HepG2 (cell line): Measurements from ENCODE around the gene G6PC2. TPM values are rescaled to one million over a fixed set of nuclear protein-coding genes. Genes with fewer than 3 reads are reported as not detected.

Experiments used
- ATAC-seq: fragments of 200-7000 bp; cut with Tn5 transposase; 3 replicates; pipeline ENCODE4 v1.9.1; 2020; ENCODE audit warnings: mild to moderate bottlenecking, moderate library complexity
- BruUV-seq: library from RNA; stranded (reverse); fragments of 400-500 nt; replicated peaks from 2 replicates; lab custom pipeline; 2021; lab: Mats Ljungman, UMichigan
- CTCF ChIA-PET: fragments of 300-600 bp; formaldehyde crosslinking; extraction: SDS; loops from one replicate; lab custom pipeline; 2021; ENCODE audit warnings: low total read pairs, inconsistent platforms, low intra/inter-chr PET ratio; lab: Yijun Ruan, JAX
- POLR2A ChIA-PET: fragments of 350-600 bp; sonication (Branson Sonifier 250); formaldehyde crosslinking; loops from one replicate; lab custom pipeline; 2020; ENCODE audit warnings: antibody characterized with exemption, inconsistent platforms; lab: Yijun Ruan, JAX
- DNase-seq: peaks from one replicate; pipeline ENCODE4 v3.0.0-alpha.2; 2015; ENCODE audit warnings: low spot score
- FAIRE-seq: peaks from 3 replicates; lab custom pipeline; 2011; peaks lifted over from hg19 to GRCh38; lab: Jason Lieb, UNC
- H2AFZ ChIP-seq: one replicate; pipeline ENCODE4 v1.6.1; 2011; ENCODE audit warnings: low read length, inconsistent platforms
- H3K27ac ChIP-seq: fragments of 300-600 bp; 3 replicates; pipeline ENCODE4 v1.8.0; 2011; ENCODE audit warnings: mixed run types, mild to moderate bottlenecking, mixed read lengths, low read length, inconsistent platforms; ENCODE audit not compliant: insufficient read depth; ENCODE audit errors: extremely low read length
- H3K27me3 ChIP-seq, 2 experiments: fragments of 200-600 bp in 1 of 2; 2 replicates in 1 of 2; 3 replicates in 1 of 2; pipeline versions ENCODE4 v1.6.0 to v1.8.0; 2011; ENCODE audit warnings: low read length in 2 of 2, mild to moderate bottlenecking in 2 of 2, moderate library complexity in 2 of 2, inconsistent platforms in 1 of 2; ENCODE audit not compliant: insufficient read depth in 2 of 2, control insufficient read depth in 1 of 2
- H3K36me3 ChIP-seq, 2 experiments: fragments of 200-600 bp in 1 of 2; replicated peaks in 1 of 2; 2 replicates in 1 of 2; 3 replicates in 1 of 2; pipeline versions ENCODE4 v1.5.1 to v1.8.0; 2011; ENCODE audit warnings: low read length in 2 of 2, inconsistent platforms in 1 of 2; ENCODE audit not compliant: insufficient read depth in 2 of 2, control insufficient read depth in 1 of 2
- H3K4me1 ChIP-seq: 2 replicates; pipeline ENCODE4 v1.5.1; 2012; ENCODE audit warnings: low read length, inconsistent platforms; ENCODE audit not compliant: insufficient read depth
- H3K4me2 ChIP-seq: 2 replicates; pipeline ENCODE4 v1.6.0; 2011; ENCODE audit warnings: low read depth, low read length, inconsistent platforms
- H3K4me3 ChIP-seq, 3 experiments: fragments of 200-600 bp in 1 of 3; sonication (generic), shearing (Covaris generic) in 1 of 3; replicated peaks in 1 of 3; 2 replicates each; pipeline ENCODE4 v1.5.1; 2011 to 2016; ENCODE audit warnings: low read length in 3 of 3, inconsistent platforms in 2 of 3, low read depth in 2 of 3, mild to moderate bottlenecking in 2 of 3, control low read depth in 1 of 3, mixed read lengths in 1 of 3; ENCODE audit not compliant: insufficient read depth in 1 of 3
- H3K79me2 ChIP-seq: one replicate; pipeline ENCODE4 v1.6.1; 2011; ENCODE audit warnings: low read length, inconsistent platforms; ENCODE audit not compliant: insufficient read depth
- H3K9ac ChIP-seq: 2 replicates; pipeline ENCODE4 v1.6.0; 2011; ENCODE audit warnings: mild to moderate bottlenecking, low read depth, low read length, inconsistent platforms; ENCODE audit not compliant: insufficient read depth
- H3K9me3 ChIP-seq: 2 replicates; pipeline ENCODE4 v1.5.1; 2012; ENCODE audit warnings: mild to moderate bottlenecking, low read length
- H4K20me1 ChIP-seq: 2 replicates; pipeline ENCODE4 v1.6.0; 2011; ENCODE audit warnings: inconsistent platforms, mild to moderate bottlenecking, low read length, moderate library complexity; ENCODE audit not compliant: insufficient read depth
- ATM ChIP-seq: fragments of 450-650 bp; IDR thresholded peaks from 2 replicates; pipeline ENCODE4 v1.7.1; 2017; ENCODE audit warnings: mild to moderate bottlenecking, borderline replicate concordance
- CHCHD3 ChIP-seq: sonication (generic); formaldehyde crosslinking; IDR thresholded peaks from 2 replicates; pipeline ENCODE4 v1.8.0; 2022; ENCODE audit warnings: mild to moderate bottlenecking, missing genetic modification reagents, moderate library complexity
- GMEB2 ChIP-seq: IDR thresholded peaks from 2 replicates; pipeline ENCODE4 v1.6.1; 2016; ENCODE audit warnings: missing biosample characterization, missing genetic modification reagents, low read depth
- HES4 ChIP-seq: sonication (generic); formaldehyde crosslinking; IDR thresholded peaks from 2 replicates; pipeline ENCODE4 v1.9.0; 2021; ENCODE audit warnings: mild to moderate bottlenecking, missing genetic modification reagents, borderline replicate concordance
- HOXA5 ChIP-seq: sonication (generic); formaldehyde crosslinking; IDR thresholded peaks from 2 replicates; pipeline ENCODE4 v1.4.0; 2020; ENCODE audit warnings: missing genetic modification reagents
- KDM3A ChIP-seq: IDR thresholded peaks from 2 replicates; pipeline ENCODE4 v1.6.1; 2018; ENCODE audit warnings: low read depth, missing compliant biosample characterization
- LCORL ChIP-seq, 2 experiments: fragments of 450-650 bp in 1 of 2; sonication (generic) in 1 of 2; formaldehyde crosslinking in 1 of 2; IDR thresholded peaks; 2 replicates each; pipeline versions ENCODE4 v1.5.0 to v1.6.1; 2017 to 2020; ENCODE audit warnings: antibody characterized with exemption in 1 of 2, missing genetic modification reagents in 1 of 2
- MTF2 ChIP-seq: sonication (generic); formaldehyde crosslinking; IDR thresholded peaks from 2 replicates; pipeline ENCODE4 v1.5.0; 2020; ENCODE audit warnings: missing genetic modification reagents, borderline replicate concordance
- MYC ChIP-seq: sonication (generic); formaldehyde crosslinking; IDR thresholded peaks from 2 replicates; pipeline ENCODE4 v1.9.0; 2021; ENCODE audit warnings: missing genetic modification reagents, borderline replicate concordance
- NCOA5 ChIP-seq: sonication (generic); formaldehyde crosslinking; IDR thresholded peaks from 2 replicates; pipeline ENCODE4 v1.4.0; 2020; ENCODE audit warnings: missing genetic modification reagents
- PAF1 ChIP-seq: IDR thresholded peaks from 2 replicates; pipeline ENCODE4 v1.6.1; 2016; ENCODE audit warnings: missing genetic modification reagents, missing compliant biosample characterization
- PITX1 ChIP-seq: sonication (generic); formaldehyde crosslinking; IDR thresholded peaks from 2 replicates; pipeline ENCODE4 v1.5.1; 2020; ENCODE audit warnings: mild to moderate bottlenecking, missing genetic modification reagents
- PLRG1 ChIP-seq: fragments of 450-650 bp; conservative IDR thresholded peaks from 2 replicates; pipeline ENCODE4 v1.6.1; 2016
- PRDM4 ChIP-seq: sonication (generic); formaldehyde crosslinking; IDR thresholded peaks from 2 replicates; pipeline ENCODE4 v1.9.0; 2021; ENCODE audit warnings: missing genetic modification reagents, borderline replicate concordance
- RAD21 ChIP-seq: fragments of 450-650 bp; formaldehyde crosslinking; IDR thresholded peaks from 2 replicates; pipeline ENCODE4 v1.5.0; 2020; ENCODE audit warnings: mild to moderate bottlenecking
- RFXAP ChIP-seq: sonication (generic); formaldehyde crosslinking; IDR thresholded peaks from 2 replicates; pipeline ENCODE4 v1.4.0; 2020; ENCODE audit warnings: missing genetic modification reagents, borderline replicate concordance
- RXRA ChIP-seq: sonication (generic); formaldehyde crosslinking; IDR thresholded peaks from 2 replicates; pipeline ENCODE4 v1.5.1; 2020; ENCODE audit warnings: missing genetic modification reagents
- SATB2 ChIP-seq: sonication (generic); formaldehyde crosslinking; IDR thresholded peaks from 2 replicates; pipeline ENCODE4 v1.5.0; 2020; ENCODE audit warnings: missing genetic modification reagents
- SIN3B ChIP-seq: fragments of 150-350 bp; IDR thresholded peaks from 2 replicates; pipeline ENCODE4 v1.6.1; 2014; ENCODE audit warnings: low read length
- SRF ChIP-seq: IDR thresholded peaks from 2 replicates; pipeline ENCODE4 v1.6.1; 2011; ENCODE audit warnings: mild to moderate bottlenecking, low read depth, low read length, moderate library complexity
- TOE1 ChIP-seq: sonication (generic); formaldehyde crosslinking; IDR thresholded peaks from 2 replicates; pipeline ENCODE4 v1.4.0; 2020; ENCODE audit warnings: mild to moderate bottlenecking, missing genetic modification reagents
- ZKSCAN5 ChIP-seq: sonication (generic); formaldehyde crosslinking; IDR thresholded peaks from 2 replicates; pipeline ENCODE4 v1.5.1; 2020; ENCODE audit warnings: mild to moderate bottlenecking, missing genetic modification reagents
- ZNF10 ChIP-seq: sonication (generic); formaldehyde crosslinking; IDR thresholded peaks from 2 replicates; pipeline ENCODE4 v1.4.0; 2020; ENCODE audit warnings: mild to moderate bottlenecking, low read depth, missing genetic modification reagents, borderline replicate concordance
- ZNF138 ChIP-seq: sonication (generic); formaldehyde crosslinking; IDR thresholded peaks from 2 replicates; pipeline ENCODE4 v1.5.0; 2020; ENCODE audit warnings: mild to moderate bottlenecking, low read depth, missing genetic modification reagents
- ZNF235 ChIP-seq: sonication (generic); formaldehyde crosslinking; IDR thresholded peaks from 2 replicates; pipeline ENCODE4 v1.8.1; 2023; ENCODE audit warnings: mild to moderate bottlenecking, missing genetic modification reagents, borderline replicate concordance
- ZNF260 ChIP-seq: sonication (generic); formaldehyde crosslinking; IDR thresholded peaks from 2 replicates; pipeline ENCODE4 v1.4.0; 2020; ENCODE audit warnings: missing genetic modification reagents, low read depth, mild to moderate bottlenecking, borderline replicate concordance
- WGBS: methylation state at CpG from one replicate; pipeline ENCODE4 v1.1.6; 2017; ENCODE audit warnings: low lambda C conversion rate; 5-methylcytosine and 5-hydroxymethylcytosine counted together
- in situ Hi-C: cut with HindIII; loops from 2 replicates; pipeline ENCODE4 v1.10.0; 2017; ENCODE audit warnings: low pct_unique_long_range_greater_than_20kb; ENCODE audit not compliant: extremely low pct_ligation_motif_present
- intact Hi-C: fragments of 100-400 bp; cut with micrococcal nuclease; formaldehyde crosslinking; loops from one replicate; pipeline ENCODE4 v1.10.0; 2022; ENCODE audit not compliant: unreplicated experiment
- polyA plus RNA-seq, 8 experiments: library from polyadenylated mRNA; depleted of rRNA in 3 of 8; stranded (reverse) in 7 of 8; unstranded in 1 of 8; fragments of >200 nt; fragmentation: Illumina TruSeq in 4 of 8; extraction: Trizol in 4 of 8; gene quantifications; 2 replicates each; pipeline versions ENCODE4 v1.2.1 to v1.2.3, GENCODE V29; 2011 to 2016; ENCODE audit warnings: low read depth in 4 of 8, missing spikeins in 1 of 8, mixed read lengths in 1 of 8; ENCODE audit not compliant: insufficient read depth in 1 of 8
- total RNA-seq, 5 experiments: library from RNA; depleted of rRNA; stranded (reverse); fragments of >200 nt; fragmentation: Illumina TruSeq; extraction: Trizol; gene quantifications; 2 replicates each; pipeline ENCODE4 v1.2.3, GENCODE V29; 2016; ENCODE audit warnings: low read depth in 1 of 5

G6PC2 gene
- total and polyA plus RNA-seq, 2 of the 13 experiments (the other 11 are each of a cell fraction or from before 2014, with no cell fraction given) = not detected

DNA sequence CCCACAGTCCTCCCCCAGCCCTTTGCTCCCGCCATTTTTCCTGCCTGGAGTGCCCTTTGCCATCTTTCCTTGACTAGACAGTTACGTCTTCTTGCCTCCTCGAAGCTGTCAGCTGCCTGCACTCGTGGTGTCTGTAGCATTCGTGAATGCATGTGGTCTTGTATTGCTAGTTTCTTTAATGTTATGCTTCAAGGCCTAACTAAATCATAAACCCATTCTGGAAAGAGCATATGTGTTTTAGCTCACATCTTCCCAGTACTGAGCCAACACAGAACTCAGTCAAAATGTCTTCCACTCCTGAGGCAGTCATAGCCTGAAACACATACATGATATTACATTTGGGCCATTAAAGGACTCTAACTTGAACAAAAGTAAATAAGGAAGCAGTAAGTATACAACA is 46.4 kb upstream of the G6PC2 start:
- in situ Hi-C loops = no loop called here
- BruUV-seq = no TSS peak

DNA sequence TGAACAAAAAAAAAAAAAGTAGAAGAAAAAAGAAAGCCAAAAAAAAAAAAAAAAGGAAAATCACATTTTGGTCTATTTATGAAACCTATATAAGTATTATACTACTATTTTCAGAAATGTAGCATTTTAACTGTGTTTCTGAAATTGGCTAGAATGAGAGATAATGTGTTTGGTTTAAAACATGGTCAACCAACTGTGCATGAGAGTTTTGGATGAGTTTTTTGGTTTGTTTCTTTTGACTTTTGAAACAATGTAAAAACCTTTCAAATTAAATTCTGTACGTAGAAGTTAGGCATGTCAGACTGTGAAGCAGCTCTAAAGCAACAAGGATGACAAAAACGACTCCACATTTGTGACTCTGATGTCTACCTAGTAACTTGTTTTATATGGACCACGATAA is 45.5 kb upstream of the G6PC2 start:
- Histone ChIP-seq H3K9ac (no peak overlapping the region), H3K4me1 (peaks cover 20% of the 10 kb centered on the region), H3K4me2 (no peak overlapping the region), H3K36me3 (peaks cover 0 to 1% of the 10 kb centered on the region in 2 experiments; a peak in 2 of 5 replicates), H3K27ac (no peak overlapping the region), H3K9me3 (no peaks in the 10 kb centered on the region), H3K27me3 (no peaks in the 10 kb centered on the region), H3K4me3 (no peak overlapping the region), H4K20me1 (no peaks in the 10 kb centered on the region), H3K79me2 (no peaks in the 10 kb centered on the region), H2AFZ (no peak overlapping the region)
- BruUV-seq = no TSS peak
- intact Hi-C loops (no loop called here), in situ Hi-C loops (no loop called here)
- DNase-seq (no peak), ATAC-seq (no peak), FAIRE-seq (no peak)
- 98% methylated on average over 3 of the region's 3 CpGs for WGBS
- POLR2A ChIA-PET = no interaction called here
- CTCF ChIA-PET = no interaction called here
- no peak for TF ChIP-seq HOXA5 (CRISPR knock-in tag)
- no peak for TF ChIP-seq KDM3A
- no peak for TF ChIP-seq GMEB2 (CRISPR knock-in tag)
- no peak for TF ChIP-seq PLRG1
- no peak for TF ChIP-seq ZNF138 (CRISPR knock-in tag)
- TF ChIP-seq PRDM4 (CRISPR knock-in tag) = no peak
- no peak for TF ChIP-seq SRF
- no peak for TF ChIP-seq ZNF10 (CRISPR knock-in tag)
- no peak for TF ChIP-seq MTF2
- TF ChIP-seq ATM = no peak
- TF ChIP-seq ZKSCAN5 (CRISPR knock-in tag) = no peak
- no peak for TF ChIP-seq RFXAP

More for the DNA sequence above, 46.4 kb upstream of the G6PC2 start:
- no peak for ATAC-seq
- CTCF ChIA-PET = no interaction called here
- Histone ChIP-seq H3K27ac (no peak overlapping the region), H3K79me2 (no peaks in the 10 kb centered on the region), H3K9ac (no peak overlapping the region), H3K4me2 (no peak overlapping the region), H3K36me3 (peaks cover 0 to 1% of the 10 kb centered on the region in 2 experiments; a peak in 2 of 5 replicates), H2AFZ (no peak overlapping the region), H3K27me3 (no peaks in the 10 kb centered on the region), H3K4me3 (no peak overlapping the region), H4K20me1 (no peaks in the 10 kb centered on the region), H3K4me1 (peaks cover 29% of the 10 kb centered on the region), H3K9me3 (no peaks in the 10 kb centered on the region)
- WGBS = 96% methylated on average over 5 of the region's 5 CpGs
- intact Hi-C loops = no loop called here
- POLR2A ChIA-PET = no interaction called here
- no peak for DNase-seq
- FAIRE-seq = no peak
- TF ChIP-seq RAD21 (no peak), PAF1 (CRISPR knock-in tag) (no peak), MYC (CRISPR knock-in tag) (no peak), HES4 (CRISPR knock-in tag) (no peak), ZKSCAN5 (CRISPR knock-in tag) (no peak), NCOA5 (no peak), SIN3B (no peak), LCORL (IDR thresholded peaks at IDR 0.05) (no peak), LCORL (CRISPR knock-in tag; IDR thresholded peaks at IDR 0.05) (no peak), PITX1 (CRISPR knock-in tag) (no peak), TOE1 (no peak), RXRA (CRISPR knock-in tag) (no peak), CHCHD3 (CRISPR knock-in tag) (no peak), ZNF260 (CRISPR knock-in tag) (no peak), SATB2 (CRISPR knock-in tag) (no peak), ZNF235 (CRISPR knock-in tag) (no peak)
